Posterior cingulate gyrus (tissue), 11 donors: ENCODE data around the gene KIF1B.
A peak's percentile ranks its signal among the peaks of the same experiment; 100 is the strongest.

ENCODE experiments used
- DNase-seq, 10 donors: peaks; one replicate each; pipeline versions ENCODE4 v3.0.0 to v3.0.0-alpha.2; 2020 to 2021; ENCODE audit warnings: mixed read lengths in 3 of 10
- intact Hi-C: fragments of 100-400 bp; cut with DNase I; formaldehyde crosslinking; loops from one replicate; pipeline ENCODE4 v1.15.1; 2023

KIF1B gene

GRCh38 chr1:10322821-10323220 lies 112.5 kb downstream of the KIF1B start:
- DNase-seq = no peak
- intact Hi-C loops = no loop called here

GRCh38 chr1:10324627-10325026 lies 114.3 kb downstream of the KIF1B start:
- intact Hi-C loops = no loop called here
- no peak for DNase-seq

- intact Hi-C loops = no loop called here
- no peak for DNase-seq
Measured at GRCh38 chr1:10325521-10325920, 115.2 kb downstream of the KIF1B start.

- intact Hi-C loops = no loop called here
- no peak for DNase-seq
Measured at GRCh38 chr1:10326251-10326650, 115.9 kb downstream of the KIF1B start.

- intact Hi-C loops = no loop called here
- DNase-seq = no peak
Measured at GRCh38 chr1:10328180-10328963, 118.0 kb downstream of the KIF1B start.

- intact Hi-C loops = no loop called here
- no peak for DNase-seq
Measured at GRCh38 chr1:10337436-10337835, 127.1 kb downstream of the KIF1B start.

GRCh38 chr1:10338047-10338446 lies 127.7 kb downstream of the KIF1B start:
- intact Hi-C loops = loop anchor here (1.0 kb wide), 1 partner anchor 128 kb away; the partner anchor contains the start of gene KIF1B
- DNase-seq = peak in 9 of 10 donors; percentile 37 to 95 (median 70)

- intact Hi-C loops = loop anchor here (1.0 kb wide), 1 partner anchor 128 kb away; the partner anchor contains the start of gene KIF1B
- no peak for DNase-seq
Measured at GRCh38 chr1:10338611-10339010, 128.2 kb downstream of the KIF1B start.

- no peak for DNase-seq
- intact Hi-C loops = no loop called here
Measured at GRCh38 chr1:10339036-10339567, 128.7 kb downstream of the KIF1B start.

- DNase-seq = peak; percentile 57 to 97 (median 78)
- intact Hi-C loops = no loop called here
Measured at GRCh38 chr1:10339815-10340214, 129.4 kb downstream of the KIF1B start.

GRCh38 chr1:10340930-10341590 lies 130.7 kb downstream of the KIF1B start:
- DNase-seq = no peak
- intact Hi-C loops = no loop called here

- intact Hi-C loops = no loop called here
- DNase-seq = no peak
Measured at GRCh38 chr1:10347109-10347508, 136.7 kb downstream of the KIF1B start.

GRCh38 chr1:10353282-10353681 lies 142.9 kb downstream of the KIF1B start:
- intact Hi-C loops = no loop called here

GRCh38 chr1:10353693-10354092 lies 143.3 kb downstream of the KIF1B start:
- DNase-seq = no peak
- intact Hi-C loops = no loop called here

More at GRCh38 chr1:10353282-10353681, 142.9 kb downstream of the KIF1B start:
- DNase-seq = no peak

GRCh38 chr1:10360045-10360444 lies 149.7 kb downstream of the KIF1B start:
- intact Hi-C loops = no loop called here
- no peak for DNase-seq

- no peak for DNase-seq
- intact Hi-C loops = no loop called here
Measured at GRCh38 chr1:10361515-10361914, 151.1 kb downstream of the KIF1B start.

- intact Hi-C loops = no loop called here
Measured at GRCh38 chr1:10368194-10368593, 157.8 kb downstream of the KIF1B start.

GRCh38 chr1:10374442-10374860 lies 164.1 kb downstream of the KIF1B start:
- no peak for DNase-seq
- intact Hi-C loops = no loop called here

More at GRCh38 chr1:10368194-10368593, 157.8 kb downstream of the KIF1B start:
- DNase-seq = no peak

GRCh38 chr1:10377365-10378029 lies 167.1 kb downstream of the KIF1B start:
- peak in 6 of 10 donors; percentile 33 to 89 (median 53) for DNase-seq
- intact Hi-C loops = loop anchor here (1.0 kb wide), 1 partner anchor 51 kb away; no protein-coding TSS in a partner anchor

- intact Hi-C loops = no loop called here
- DNase-seq = peak in 5 of 10 donors; percentile 14 to 86 (median 17)
Measured at GRCh38 chr1:10378081-10378841, 167.9 kb downstream of the KIF1B start.
